Lower leg skin (tissue), 3 donors: Measurements from ENCODE around the gene TMEM163.

Source experiments
- POLR2A ChIP-seq, 2 donors: fragments of 450-650 bp; IDR thresholded peaks; one replicate each; pipeline ENCODE4 v1.6.1; 2016 to 2017; ENCODE audit warnings: antibody characterized with exemption in 2 of 2, mild to moderate bottlenecking in 1 of 2, moderate library complexity in 1 of 2
- TF ChIP-seq, protein P1 (sequence below), 3 donors: fragments of 450-650 bp; IDR thresholded peaks; one replicate each; pipeline ENCODE4 v1.5.1; 2016; ENCODE audit warnings: antibody characterized with exemption in 3 of 3, mild to moderate bottlenecking in 3 of 3, moderate library complexity in 2 of 3

DNA sequence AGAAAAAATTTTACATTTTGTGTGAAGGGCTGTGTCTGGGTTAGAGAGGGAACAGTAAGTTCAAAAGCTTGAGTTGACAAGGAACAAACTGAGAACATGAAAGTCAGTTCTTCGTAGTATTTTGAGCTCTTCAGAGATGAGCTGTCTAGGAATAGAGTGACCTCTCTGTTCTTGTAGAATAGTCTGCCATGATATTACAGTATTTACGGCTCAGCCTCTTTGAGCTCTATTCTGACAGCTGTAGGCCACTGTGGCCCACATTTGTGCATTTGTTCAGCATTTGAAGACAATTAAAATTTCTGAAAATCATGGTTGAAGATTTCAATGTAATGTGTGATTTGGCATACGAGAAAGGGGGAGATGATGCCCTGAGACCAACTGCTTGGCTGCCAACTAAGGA is 292.1 kb downstream of the TMEM163 start:
- TF ChIP-seq, protein P1, sequence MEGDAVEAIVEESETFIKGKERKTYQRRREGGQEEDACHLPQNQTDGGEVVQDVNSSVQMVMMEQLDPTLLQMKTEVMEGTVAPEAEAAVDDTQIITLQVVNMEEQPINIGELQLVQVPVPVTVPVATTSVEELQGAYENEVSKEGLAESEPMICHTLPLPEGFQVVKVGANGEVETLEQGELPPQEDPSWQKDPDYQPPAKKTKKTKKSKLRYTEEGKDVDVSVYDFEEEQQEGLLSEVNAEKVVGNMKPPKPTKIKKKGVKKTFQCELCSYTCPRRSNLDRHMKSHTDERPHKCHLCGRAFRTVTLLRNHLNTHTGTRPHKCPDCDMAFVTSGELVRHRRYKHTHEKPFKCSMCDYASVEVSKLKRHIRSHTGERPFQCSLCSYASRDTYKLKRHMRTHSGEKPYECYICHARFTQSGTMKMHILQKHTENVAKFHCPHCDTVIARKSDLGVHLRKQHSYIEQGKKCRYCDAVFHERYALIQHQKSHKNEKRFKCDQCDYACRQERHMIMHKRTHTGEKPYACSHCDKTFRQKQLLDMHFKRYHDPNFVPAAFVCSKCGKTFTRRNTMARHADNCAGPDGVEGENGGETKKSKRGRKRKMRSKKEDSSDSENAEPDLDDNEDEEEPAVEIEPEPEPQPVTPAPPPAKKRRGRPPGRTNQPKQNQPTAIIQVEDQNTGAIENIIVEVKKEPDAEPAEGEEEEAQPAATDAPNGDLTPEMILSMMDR (IDR thresholded peaks at IDR 0.05), result no peak
- TF ChIP-seq POLR2A (IDR thresholded peaks at IDR 0.05), result no peak
